GM18498 (cell line): ENCODE data around the gene TRIM68.

Source experiments
- ATAC-seq: cut with Tn5 transposase; IDR thresholded peaks from one replicate; pipeline ENCODE4 v1.9.1; 2021; ENCODE audit warnings: mild to moderate bottlenecking, moderate library complexity; ENCODE audit not compliant: unreplicated experiment

TRIM68 gene

GRCh38 chr11:4606231-4607015, 1.6 kb downstream of the TRIM68 start:
- ATAC-seq = no peak

DNA sequence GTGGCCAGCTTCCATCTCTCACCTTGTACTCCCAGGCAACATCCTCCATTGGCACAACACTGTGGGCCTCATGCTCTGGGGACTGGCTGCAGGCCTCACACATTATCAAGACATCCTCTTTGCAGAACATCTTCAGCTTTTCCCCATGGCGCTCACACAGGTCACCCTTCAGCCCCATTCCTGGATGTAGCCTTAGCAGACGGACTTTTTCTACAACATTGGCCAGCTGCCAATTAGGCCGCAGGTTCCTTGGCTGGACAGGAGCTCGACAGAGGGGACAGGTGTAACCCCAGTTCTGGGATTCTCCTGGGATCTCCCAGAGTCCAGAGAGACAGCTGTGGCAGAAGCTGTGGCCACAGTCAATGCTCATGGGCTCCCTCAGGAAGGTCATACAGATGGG, 3.0 kb downstream of the TRIM68 start:
- ATAC-seq = no peak

DNA sequence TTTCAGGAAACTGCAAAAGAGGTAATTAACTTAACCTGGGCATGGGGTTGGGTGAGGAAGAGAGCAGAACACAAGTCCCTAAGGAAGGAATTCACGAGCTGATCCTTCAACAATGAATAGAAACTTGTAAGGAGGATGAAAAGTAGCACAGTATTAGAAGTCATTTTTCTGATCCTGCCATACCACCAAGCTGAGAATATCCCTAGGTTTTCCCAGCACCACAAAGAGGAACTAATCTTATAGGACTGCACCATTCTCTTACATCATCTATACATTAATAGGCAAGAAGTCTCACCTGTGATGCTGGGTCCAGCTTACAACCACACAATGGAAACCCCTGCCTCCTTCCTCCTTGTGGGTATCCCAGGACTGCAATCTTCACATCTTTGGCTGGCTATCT, 14.3 kb downstream of the TRIM68 start, which contains the start of gene OR52I1:
OR52I1 (plus strand) TSS at position 301 of the 400 bp plus-strand sequence; CDS start at position 301, 0 bp downstream.
- ATAC-seq = no peak

GRCh38 chr11:4589017-4589416, 19.0 kb downstream of the TRIM68 start:
- no peak for ATAC-seq

DNA sequence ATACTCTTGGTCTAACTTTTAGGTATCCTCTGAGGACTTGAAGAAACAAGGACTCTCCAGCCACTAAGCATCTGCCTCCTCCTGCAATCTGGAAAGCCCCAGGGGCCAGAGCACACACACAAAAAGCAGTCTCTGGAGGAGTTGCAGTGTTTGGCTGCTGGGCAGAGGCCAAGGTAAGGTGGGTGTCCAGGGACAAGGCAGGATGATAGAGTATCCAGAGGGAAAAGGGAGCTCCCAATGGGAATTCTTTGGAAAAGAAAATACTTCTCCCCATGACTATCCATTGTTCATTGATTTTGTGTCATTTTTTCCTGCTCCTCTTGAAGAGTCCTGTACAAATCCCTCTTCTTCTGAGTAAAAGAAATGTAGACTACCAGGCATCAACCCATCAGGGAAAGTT, 26.6 kb downstream of the TRIM68 start, which contains the start of gene OR52I2:
OR52I2 (plus strand) TSS at position 301 of the 400 bp plus-strand sequence.
- no peak for ATAC-seq

DNA sequence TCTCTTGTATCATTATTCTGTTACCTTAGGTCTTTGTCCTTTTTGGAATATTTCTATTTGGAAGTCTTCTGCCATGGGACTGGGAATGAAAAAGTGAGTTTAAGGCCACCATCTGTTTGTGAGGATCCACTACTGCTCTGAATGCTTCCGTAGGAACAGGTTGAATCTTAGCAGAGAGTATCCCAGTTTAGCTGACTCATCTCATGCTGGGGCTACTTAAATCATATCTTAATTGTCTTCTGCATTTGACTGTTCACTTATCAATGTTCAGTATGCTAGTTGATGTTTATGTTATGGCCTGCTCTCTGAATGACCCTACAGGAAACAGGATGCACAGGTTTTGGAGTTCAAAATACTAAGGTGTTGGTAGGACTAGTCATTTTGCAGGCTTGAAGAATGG, 27.9 kb downstream of the TRIM68 start:
- ATAC-seq = no peak

- ATAC-seq = no peak
Observed at GRCh38 chr11:4578624-4579023, 29.4 kb downstream of the TRIM68 start.

DNA sequence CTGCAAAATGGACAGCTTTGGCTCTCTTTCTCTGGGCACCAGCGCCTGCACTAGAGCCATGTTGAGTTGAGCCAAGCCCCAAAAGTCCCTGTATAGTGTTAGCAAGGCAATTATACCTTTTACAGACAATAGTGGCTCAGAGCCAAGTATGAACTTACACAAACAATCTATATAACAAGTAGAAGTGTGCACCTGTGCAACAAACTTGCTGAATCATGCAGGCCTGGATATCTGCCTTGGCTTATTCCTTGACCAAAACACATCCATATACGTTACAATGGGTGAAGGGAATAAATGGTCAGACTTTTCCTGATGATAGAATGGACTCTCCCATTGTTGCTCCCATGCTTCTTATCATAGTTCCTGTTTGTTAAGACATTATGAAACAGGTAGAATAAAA, 30.3 kb downstream of the TRIM68 start:
- ATAC-seq = no peak

DNA sequence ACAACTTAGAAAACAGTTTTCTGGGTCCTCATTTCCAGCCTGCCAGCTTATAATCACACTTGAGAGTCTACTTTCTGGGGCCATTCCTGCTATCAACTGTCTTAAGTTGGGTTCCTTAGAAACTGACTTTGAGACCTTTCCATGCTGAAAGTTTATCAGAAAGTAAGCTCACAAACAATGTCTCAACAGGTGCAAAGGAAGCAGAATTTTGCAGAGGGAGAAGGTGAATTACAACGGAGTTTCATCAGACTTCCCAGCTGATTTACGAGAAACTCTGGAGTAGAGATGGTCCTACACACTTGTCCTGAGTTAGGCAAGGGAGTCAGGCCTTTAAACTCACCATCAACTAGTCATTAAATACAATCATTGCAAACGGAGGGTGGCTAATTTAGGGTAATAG, 31.2 kb downstream of the TRIM68 start:
- no peak for ATAC-seq

DNA sequence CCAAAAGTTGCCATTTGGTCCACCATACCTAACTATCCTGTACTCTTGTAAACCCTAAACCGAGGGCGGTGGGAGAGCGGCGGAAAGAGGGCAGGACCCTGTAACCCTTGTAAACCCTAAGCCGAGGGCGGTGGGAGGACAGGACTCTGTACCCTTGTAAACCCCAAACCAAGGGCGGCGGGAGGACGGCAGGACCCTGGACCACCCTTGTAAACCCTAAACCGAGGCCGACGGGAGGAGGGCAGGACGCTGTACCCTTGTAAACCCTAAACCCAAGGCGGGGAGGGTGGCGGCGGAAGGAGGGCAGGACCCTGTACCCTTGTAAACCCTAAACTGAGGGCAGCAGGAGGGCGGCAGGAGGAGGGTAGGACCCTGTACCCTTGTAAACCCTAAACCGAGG, 39.0 kb downstream of the TRIM68 start:
- ATAC-seq = no peak

DNA sequence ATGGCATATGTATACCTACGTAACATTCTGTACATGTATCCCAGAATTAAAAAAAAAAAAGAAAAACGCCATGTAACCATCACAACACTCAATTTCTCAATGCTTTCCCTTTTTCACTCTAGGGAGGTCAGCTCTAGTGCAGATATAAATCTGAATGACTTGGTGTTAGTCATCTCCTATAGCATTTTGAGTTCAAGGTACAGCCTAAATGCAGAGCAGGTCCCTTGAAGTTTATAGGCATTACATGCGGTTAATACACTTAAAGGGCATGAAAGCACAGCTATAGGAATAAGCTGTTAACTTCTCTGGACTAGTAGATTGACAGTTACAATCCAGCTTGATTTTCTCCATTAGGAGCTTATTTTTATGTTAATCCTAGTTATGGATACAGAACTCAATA, 42.7 kb downstream of the TRIM68 start:
- no peak for ATAC-seq

GRCh38 chr11:4560467-4560866, 47.6 kb downstream of the TRIM68 start:
- ATAC-seq = no peak

GRCh38 chr11:4559527-4560440, 48.2 kb downstream of the TRIM68 start:
- ATAC-seq = no peak

DNA sequence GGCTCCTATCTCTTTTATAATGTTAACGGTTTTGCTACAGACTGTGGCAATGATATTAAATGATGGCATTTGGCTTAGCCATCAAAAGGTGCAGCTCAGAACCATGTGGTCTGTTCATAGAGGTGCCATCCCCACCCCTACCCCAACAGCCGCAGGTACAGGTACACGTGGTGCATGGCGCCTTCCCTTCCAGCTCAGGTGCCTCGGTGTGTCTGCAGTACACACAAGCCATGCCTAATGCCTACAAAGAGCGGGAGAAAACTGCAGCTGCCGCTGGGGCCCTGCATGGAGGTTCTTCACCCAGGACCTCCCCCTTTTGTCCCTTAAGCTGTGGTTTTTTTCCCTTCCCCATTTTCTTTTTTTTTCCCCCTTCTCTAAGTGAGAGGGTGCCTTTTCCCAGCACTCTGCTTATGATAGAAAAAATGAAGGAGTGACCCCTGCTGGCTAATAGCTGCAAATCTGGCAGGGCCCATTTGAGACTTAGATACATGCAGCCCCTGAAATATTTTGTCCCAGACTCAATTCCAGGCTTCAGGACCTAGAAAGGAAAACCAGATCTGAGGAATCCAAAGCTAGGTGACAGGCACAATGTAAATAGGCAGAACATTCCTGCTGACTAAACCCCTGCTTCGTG, 56.6 kb downstream of the TRIM68 start:
- no peak for ATAC-seq
